SK-N-SH (cell line): ENCODE data around the gene S100A8.

Experiments used
- EP300 ChIP-seq, 2 experiments: IDR thresholded peaks; 2 replicates each; pipeline versions ENCODE4 v1.4.0 to v1.6.1; 2012; ENCODE audit warnings: borderline replicate concordance in 1 of 2, low read depth in 1 of 2, low read length in 1 of 2
- FOXJ3 ChIP-seq: sonication (generic); formaldehyde crosslinking; IDR thresholded peaks from 2 replicates; pipeline ENCODE4 v1.5.1; 2020; ENCODE audit warnings: mild to moderate bottlenecking, missing genetic modification reagents
- FOXM1 ChIP-seq: IDR thresholded peaks from 2 replicates; pipeline ENCODE4 v1.4.0; 2012; ENCODE audit warnings: low read depth, mild to moderate bottlenecking
- GABPA ChIP-seq: IDR thresholded peaks from 2 replicates; pipeline ENCODE4 v1.4.0; 2012; ENCODE audit warnings: low read depth, mild to moderate bottlenecking
- NFIC ChIP-seq: IDR thresholded peaks from 2 replicates; pipeline ENCODE4 v1.4.0; 2012; ENCODE audit warnings: borderline replicate concordance
- TEAD4 ChIP-seq: IDR thresholded peaks from 2 replicates; pipeline ENCODE4 v1.4.0; 2012; ENCODE audit warnings: mild to moderate bottlenecking, borderline replicate concordance; ENCODE audit not compliant: insufficient read depth
- USF1 ChIP-seq: IDR thresholded peaks from 2 replicates; pipeline ENCODE4 v1.4.0; 2012; ENCODE audit warnings: low read depth, borderline replicate concordance
- USF2 ChIP-seq: fragments of 150-350 bp; IDR thresholded peaks from 2 replicates; pipeline ENCODE4 v1.6.1; 2017; ENCODE audit warnings: antibody characterized with exemption, low read length, low read depth, borderline replicate concordance
- TF ChIP-seq, protein P1 (sequence below): fragments of 200-600 bp; sonication (generic); IDR thresholded peaks from 2 replicates; pipeline ENCODE4 v1.6.1; 2017; ENCODE audit warnings: antibody characterized with exemption, mild to moderate bottlenecking, moderate library complexity
- TF ChIP-seq, protein P2 (sequence below): IDR thresholded peaks from 2 replicates; pipeline ENCODE4; 2012

DNA sequence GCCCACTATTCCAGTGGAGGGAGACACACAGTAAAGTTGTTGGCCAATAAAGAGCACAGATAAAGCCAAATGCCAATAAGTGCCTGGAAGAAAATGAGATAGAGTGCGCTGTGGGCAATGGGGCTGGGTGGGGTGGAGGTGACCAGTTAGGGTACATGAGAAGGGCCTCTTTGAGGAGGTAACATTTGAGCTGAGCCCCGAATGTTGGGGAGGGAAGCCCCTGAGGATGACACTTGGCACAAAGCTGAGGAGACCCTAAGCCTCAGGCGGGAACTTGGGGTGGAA lies 32.2 kb downstream of the S100A8 start:
- TF ChIP-seq, protein P1, sequence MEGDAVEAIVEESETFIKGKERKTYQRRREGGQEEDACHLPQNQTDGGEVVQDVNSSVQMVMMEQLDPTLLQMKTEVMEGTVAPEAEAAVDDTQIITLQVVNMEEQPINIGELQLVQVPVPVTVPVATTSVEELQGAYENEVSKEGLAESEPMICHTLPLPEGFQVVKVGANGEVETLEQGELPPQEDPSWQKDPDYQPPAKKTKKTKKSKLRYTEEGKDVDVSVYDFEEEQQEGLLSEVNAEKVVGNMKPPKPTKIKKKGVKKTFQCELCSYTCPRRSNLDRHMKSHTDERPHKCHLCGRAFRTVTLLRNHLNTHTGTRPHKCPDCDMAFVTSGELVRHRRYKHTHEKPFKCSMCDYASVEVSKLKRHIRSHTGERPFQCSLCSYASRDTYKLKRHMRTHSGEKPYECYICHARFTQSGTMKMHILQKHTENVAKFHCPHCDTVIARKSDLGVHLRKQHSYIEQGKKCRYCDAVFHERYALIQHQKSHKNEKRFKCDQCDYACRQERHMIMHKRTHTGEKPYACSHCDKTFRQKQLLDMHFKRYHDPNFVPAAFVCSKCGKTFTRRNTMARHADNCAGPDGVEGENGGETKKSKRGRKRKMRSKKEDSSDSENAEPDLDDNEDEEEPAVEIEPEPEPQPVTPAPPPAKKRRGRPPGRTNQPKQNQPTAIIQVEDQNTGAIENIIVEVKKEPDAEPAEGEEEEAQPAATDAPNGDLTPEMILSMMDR = no peak
- TF ChIP-seq FOXJ3 (CRISPR knock-in tag) (no peak), TEAD4 (no peak), USF1 (no peak), EP300 (IDR thresholded peaks at IDR 0.05; ENCODE audit: borderline replicate concordance in 1 of 2, low read depth in 1 of 2, low read length in 1 of 2) (no peak), NFIC (no peak), FOXM1 (no peak), GABPA (no peak), USF2 (no peak)
- TF ChIP-seq, protein P2, sequence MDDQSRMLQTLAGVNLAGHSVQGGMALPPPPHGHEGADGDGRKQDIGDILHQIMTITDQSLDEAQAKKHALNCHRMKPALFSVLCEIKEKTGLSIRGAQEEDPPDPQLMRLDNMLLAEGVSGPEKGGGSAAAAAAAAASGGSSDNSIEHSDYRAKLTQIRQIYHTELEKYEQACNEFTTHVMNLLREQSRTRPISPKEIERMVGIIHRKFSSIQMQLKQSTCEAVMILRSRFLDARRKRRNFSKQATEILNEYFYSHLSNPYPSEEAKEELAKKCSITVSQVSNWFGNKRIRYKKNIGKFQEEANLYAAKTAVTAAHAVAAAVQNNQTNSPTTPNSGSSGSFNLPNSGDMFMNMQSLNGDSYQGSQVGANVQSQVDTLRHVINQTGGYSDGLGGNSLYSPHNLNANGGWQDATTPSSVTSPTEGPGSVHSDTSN = no peak
